NCI-H460 (cell line): ENCODE measurements around the gene GALNT15. TPM values are rescaled to one million over a fixed set of nuclear protein-coding genes. Genes with fewer than 3 reads are reported as not detected.

Source experiments
- DNase-seq: peaks from one replicate; pipeline ENCODE4 v3.0.0-alpha.2; 2016; ENCODE audit warnings: low read depth; ENCODE audit errors: extremely low read depth
- total RNA-seq: library from RNA; depleted of rRNA; stranded (reverse); fragments of >200 nt; shearing (Covaris generic); gene quantifications from 2 replicates; pipeline ENCODE4 v1.2.3, GENCODE V29; 2014; rRNA removed

The GALNT15 gene
- total RNA-seq, 1 experiment from 2014 or later, result 0.07 TPM

DNA sequence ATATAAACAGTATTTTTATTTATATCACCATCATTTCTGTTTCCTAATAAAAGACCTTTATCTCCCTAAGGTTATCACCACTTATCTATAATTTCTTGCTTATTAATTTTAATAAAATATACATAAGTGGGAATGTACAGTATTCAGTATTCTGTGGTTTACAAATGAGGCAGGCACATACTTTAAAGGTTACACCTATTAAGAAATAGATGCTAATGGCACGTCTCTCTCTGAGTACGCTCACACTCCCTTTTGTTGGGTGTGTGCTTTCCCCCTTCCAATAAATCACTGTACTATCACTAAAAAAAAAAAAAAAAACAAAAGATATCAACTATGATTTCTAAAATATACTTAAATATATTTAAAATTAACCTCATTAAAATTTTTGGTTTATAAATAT, 99.4 kb downstream of the GALNT15 start:
- no peak for DNase-seq

GRCh38 chr3:16277471-16277870, 103.0 kb downstream of the GALNT15 start:
- DNase-seq, result no peak

- DNase-seq, result no peak
Measured at GRCh38 chr3:16279010-16279801, 104.7 kb downstream of the GALNT15 start.

DNA sequence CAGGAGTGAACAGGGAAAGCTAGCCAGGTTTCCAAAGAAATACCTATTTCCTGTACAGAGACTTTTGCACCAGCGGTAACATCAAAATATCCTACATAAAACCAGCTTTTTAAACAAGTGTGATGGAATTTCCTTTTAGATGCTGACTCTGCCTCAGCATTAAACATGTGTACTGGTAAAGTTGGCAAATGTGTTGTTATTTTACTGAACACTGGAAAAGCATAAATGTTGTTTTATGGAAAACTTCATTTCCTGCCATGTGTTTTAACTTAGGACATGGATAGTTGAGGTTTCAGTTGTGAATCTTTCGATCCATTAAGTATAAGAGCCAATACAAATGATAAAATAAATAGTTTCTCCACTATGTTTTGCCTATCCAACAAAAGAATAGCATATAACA, 106.2 kb downstream of the GALNT15 start:
- DNase-seq, result no peak

Other genes starting within 250 kb of the GALNT15 start
- 10.5 and 11.6 TPM in 2 replicates for gene DPH3, start 90.3 kb downstream of the GALNT15 start, total RNA-seq
- gene OXNAD1, start 90.5 kb downstream of the GALNT15 start, total RNA-seq, result 14.6 and 15.0 TPM in 2 replicates